ENCODE results near the gene HLCS. TPM values are rescaled to one million over a fixed set of nuclear protein-coding genes. Genes with fewer than 3 reads are reported as not detected.

HLCS gene
- total RNA-seq, 2 experiments from 2014 or later: 12.5 to 15.5 TPM

- DNase-seq: no peak
- no peak for TF ChIP-seq CTCF (IDR thresholded peaks at IDR 0.05)
- Mint-ChIP-seq H3K4me1 (ENCODE audit: low read depth) (peaks cover 2% of the 10 kb centered on the region), H3K27me3 (no peaks in the 10 kb centered on the region), H3K27ac (no peak overlapping the region), H3K9me3 (no peaks in the 10 kb centered on the region), H3K4me3 (no peak overlapping the region), H3K36me3 (ENCODE audit: low read depth) (no peaks in the 10 kb centered on the region)
- POLR2A ChIA-PET: no interaction called here
- intact Hi-C loops (cut with micrococcal nuclease): no loop called here
- CTCF ChIA-PET: interaction anchor here (0.6 to 1.1 kb wide), 2 partner anchors 19 to 280 kb away, joined by 3 read pairs; no protein-coding TSS in a partner anchor
- ATAC-seq: no peak
Measured at GRCh38 chr21:36835383-36835795, 131.1 kb downstream of the HLCS start.

GRCh38 chr21:36834192-36834591 lies 132.3 kb downstream of the HLCS start:
- ChIA-PET POLR2A (no interaction called here), CTCF (no interaction called here)
- DNase-seq (no peak), ATAC-seq (no peak)
- no peak overlapping the region for H3K4me3 Mint-ChIP-seq
- no peaks in the 10 kb centered on the region for H3K27me3 Mint-ChIP-seq
- peaks cover 2% of the 10 kb centered on the region for H3K4me1 Mint-ChIP-seq (ENCODE audit: low read depth)
- no peaks in the 10 kb centered on the region for H3K36me3 Mint-ChIP-seq (ENCODE audit: low read depth)
- no peak for TF ChIP-seq CTCF (IDR thresholded peaks at IDR 0.05)
- no peak overlapping the region for H3K27ac Mint-ChIP-seq
- intact Hi-C loops (cut with micrococcal nuclease): no loop called here
- no peaks in the 10 kb centered on the region for H3K9me3 Mint-ChIP-seq

GRCh38 chr21:36830100-36830499 lies 136.4 kb downstream of the HLCS start:
- Mint-ChIP-seq H3K36me3 (ENCODE audit: low read depth) (peaks cover 4% of the 10 kb centered on the region), H3K4me3 (no peak overlapping the region), H3K27me3 (no peaks in the 10 kb centered on the region), H3K27ac (no peak overlapping the region), H3K4me1 (ENCODE audit: low read depth) (peaks cover 2% of the 10 kb centered on the region), H3K9me3 (no peaks in the 10 kb centered on the region)
- intact Hi-C loops (cut with micrococcal nuclease): no loop called here
- DNase-seq (no peak), ATAC-seq (no peak)
- POLR2A ChIA-PET: no interaction called here
- CTCF ChIA-PET: interaction anchor here (1.8 kb wide), 1 partner anchor 24 kb away, joined by 6 read pairs; no protein-coding TSS in a partner anchor
- no peak for TF ChIP-seq CTCF (IDR thresholded peaks at IDR 0.05)

- intact Hi-C loops (cut with micrococcal nuclease): no loop called here
- H3K4me3 Mint-ChIP-seq: no peak overlapping the region
- H3K27me3 Mint-ChIP-seq: no peaks in the 10 kb centered on the region
- H3K36me3 Mint-ChIP-seq (ENCODE audit: low read depth): peaks cover 7% of the 10 kb centered on the region
- TF ChIP-seq CTCF (IDR thresholded peaks at IDR 0.05): no peak
- ATAC-seq: no peak
- no peak overlapping the region for H3K27ac Mint-ChIP-seq
- no peak for DNase-seq
- CTCF ChIA-PET: no interaction called here
- peaks cover 2% of the 10 kb centered on the region for H3K4me1 Mint-ChIP-seq (ENCODE audit: low read depth)
- H3K9me3 Mint-ChIP-seq: no peaks in the 10 kb centered on the region
- POLR2A ChIA-PET: no interaction called here
Measured at GRCh38 chr21:36828891-36829515, 137.5 kb downstream of the HLCS start.

GRCh38 chr21:36828208-36828607 lies 138.3 kb downstream of the HLCS start:
- DNase-seq: no peak
- no peak for TF ChIP-seq CTCF (IDR thresholded peaks at IDR 0.05)
- H3K27ac Mint-ChIP-seq: no peak overlapping the region
- peaks cover 7% of the 10 kb centered on the region for H3K36me3 Mint-ChIP-seq (ENCODE audit: low read depth)
- ChIA-PET CTCF (interaction anchor here (0.7 kb wide), 1 partner anchor 22 kb away, joined by 3 read pairs; no protein-coding TSS in a partner anchor), POLR2A (no interaction called here)
- intact Hi-C loops (cut with micrococcal nuclease): no loop called here
- no peak overlapping the region for H3K4me3 Mint-ChIP-seq
- peaks cover 2% of the 10 kb centered on the region for H3K4me1 Mint-ChIP-seq (ENCODE audit: low read depth)
- no peak for ATAC-seq
- no peaks in the 10 kb centered on the region for H3K27me3 Mint-ChIP-seq
- H3K9me3 Mint-ChIP-seq: no peaks in the 10 kb centered on the region

All from activated CD8-positive, alpha-beta T cell treated with anti-CD3 and anti-CD28 coated beads for 36 hours (primary cell).